Heart left ventricle (tissue), 16 donors: Measurements from ENCODE around the gene DIAPH3. TPM values are rescaled to one million over a fixed set of nuclear protein-coding genes. Genes with fewer than 3 reads are reported as not detected.

Experiments
- ATAC-seq, 4 donors: fragments of 200-7000 bp; cut with Tn5 transposase; one replicate each; pipeline ENCODE4 v1.9.1; 2020 to 2022; ENCODE audit warnings: moderate library complexity in 4 of 4, mild to moderate bottlenecking in 3 of 4, moderate number of reproducible peaks in 1 of 4
- DNase-seq, 5 donors: peaks; one replicate each; pipeline ENCODE4 v3.0.0-alpha.2; 2020
- H3K27ac ChIP-seq, 12 donors: fragments of 200-600 bp; sonication (generic) in 4 of 12; one replicate each; pipeline versions ENCODE4 v1.5.0 to v1.8.0; 2016 to 2022; ENCODE audit warnings: mild to moderate bottlenecking in 2 of 12
- H3K27me3 ChIP-seq, 9 donors: fragments of 200-600 bp; sonication (generic) in 2 of 9; one replicate each; pipeline versions ENCODE4 v1.5.1 to v1.8.0; 2016 to 2022; ENCODE audit warnings: mild to moderate bottlenecking in 3 of 9
- H3K36me3 ChIP-seq, 9 donors: fragments of 200-600 bp; sonication (generic) in 2 of 9; one replicate each; pipeline versions ENCODE4 v1.5.0 to v1.8.0; 2018 to 2022; ENCODE audit warnings: mild to moderate bottlenecking in 2 of 9
- H3K4me1 ChIP-seq, 12 donors: fragments of 200-600 bp; sonication (generic) in 4 of 12; one replicate each; pipeline versions ENCODE4 v1.5.0 to v1.8.0; 2016 to 2022; ENCODE audit warnings: mild to moderate bottlenecking in 3 of 12
- H3K4me3 ChIP-seq, 12 donors: fragments of 200-600 bp; sonication (generic) in 4 of 12; one replicate each; pipeline versions ENCODE4 v1.5.0 to v1.8.0; 2017 to 2022; ENCODE audit warnings: mild to moderate bottlenecking in 9 of 12, moderate library complexity in 4 of 12
- H3K9me3 ChIP-seq, 12 donors: fragments of 200-600 bp; sonication (generic) in 4 of 12; one replicate each; pipeline versions ENCODE4 v1.5.0 to v1.8.0; 2016 to 2022; ENCODE audit warnings: mild to moderate bottlenecking in 1 of 12
- CTCF ChIP-seq, 12 donors: fragments of 200-600 bp; sonication (generic) in 4 of 12; IDR thresholded peaks; one replicate each; pipeline versions ENCODE4 v1.5.0 to v1.8.0; 2018 to 2022; ENCODE audit warnings: antibody characterized with exemption in 12 of 12, mild to moderate bottlenecking in 5 of 12
- POLR2A ChIP-seq, 2 donors: fragments of 450-650 bp; IDR thresholded peaks; one replicate each; pipeline ENCODE4 v1.6.1; 2017; ENCODE audit warnings: antibody characterized with exemption in 2 of 2, mild to moderate bottlenecking in 2 of 2, moderate library complexity in 2 of 2
- WGBS, 4 donors: extraction: QIAGEN DNeasy Blood & Tissue Kit in 2 of 4; methylation state at CpG; one replicate each; pipeline versions ENCODE4 v1.1.5 to v1.1.7; 2013 to 2018; 5-methylcytosine and 5-hydroxymethylcytosine counted together
- intact Hi-C, 10 donors: fragments of 100-400 bp; cut with DNase I; formaldehyde crosslinking; loops; one replicate each; pipeline versions ENCODE4 v1.11.1 to v1.14.2; 2022
- polyA plus RNA-seq, 2 donors: library from polyadenylated mRNA; stranded (reverse); fragments of 200-250 nt; gene quantifications; one replicate each; pipeline ENCODE4 v1.2.3, GENCODE V29; 2013
- total RNA-seq, 9 donors: library from RNA; depleted of rRNA in 2 of 9; stranded (reverse); fragments of >200 nt in 2 of 9; fragmentation: NEBNext Ultra II Directional in 3 of 9; extraction: Animal tissue kit (Norgen Biotek cat#: 25700) in 3 of 9; gene quantifications; one replicate each; pipeline versions ENCODE4 v1.1.0 to v1.2.4, GENCODE V29; 2016 to 2023
- donor health status: ischemic (EF 13 %, LVEDD 7.1; RV severe dilation, severe dysfunction).
- donor health status: healthy with polysubstance abuse.
- donor health status: DM: no; HTN: yes; CAD: no.
- donor health status: DM: no; HTN: no; CAD: no.
- donor health status: ischemic (EF 25% LVEDD 6.9; RV normal size, moderate dysfunction).
- donor health status: ischemic (EF 25% LVEDD 5.7; RV mildly dilated, moderate dysfunction).
- donor health status: healthy.
- donor health status: DM: yes; HTN: yes; CAD: no.
- donor health status: ischemic (EF 35%, LVEDD 5.7; RV mildly dilated, moderate dysfunction).
- donor health status: nonischemic (EF 11% LVEDD 7.7; RV severe dilation, severe dysfunction).
- donor health status: DM: yes; HTN: yes; CAD: no.
- donor health status: PGD.
- donor health status: ischemic (EF 29% LVEDD 5.4; RV normal size, mild dysfunction).
- donor health status: nonischemic (EF 23%, LVEDD 6.1; RV moderate dilation, normal function).

DIAPH3 gene
- total and polyA plus RNA-seq, 11 donors, result 0.03 to 3.2 (median 0.19) TPM

GRCh38 chr13:59790626-59791025 is 373.1 kb downstream of the DIAPH3 start:
- ATAC-seq, result no peak

GRCh38 chr13:59789558-59789957 is 374.2 kb downstream of the DIAPH3 start:
- WGBS, 4 donors, result 94 to 95% (median 94%) methylated on average over 6 of the region's 6 CpGs
- DNase-seq, result no peak
- Histone ChIP-seq H3K27ac (no peak overlapping the region), H3K4me3 (no peak overlapping the region), H3K27me3 (no peaks in the 10 kb centered on the region), H3K4me1 (no peaks in the 10 kb centered on the region), H3K9me3 (no peaks in the 10 kb centered on the region), H3K36me3 (no peaks in the 10 kb centered on the region)
- no peak for ATAC-seq
- TF ChIP-seq CTCF (IDR thresholded peaks at IDR 0.05) (no peak), POLR2A (IDR thresholded peaks at IDR 0.05) (no peak)
- intact Hi-C loops, result loop anchor here in 1 of 10 donors (10.0 kb wide), 1 partner anchor 85 kb away; no protein-coding TSS in a partner anchor

More at GRCh38 chr13:59790626-59791025, 373.1 kb downstream of the DIAPH3 start:
- intact Hi-C loops, result no loop called here
- no peak for DNase-seq
- Histone ChIP-seq H3K27me3 (no peaks in the 10 kb centered on the region), H3K9me3 (no peaks in the 10 kb centered on the region), H3K27ac (no peak overlapping the region), H3K36me3 (no peaks in the 10 kb centered on the region), H3K4me3 (no peak overlapping the region), H3K4me1 (no peaks in the 10 kb centered on the region)
- WGBS, 4 donors, result 46 to 55% (median 51%) methylated on average over 2 of the region's 2 CpGs
- TF ChIP-seq POLR2A (IDR thresholded peaks at IDR 0.05) (no peak), CTCF (IDR thresholded peaks at IDR 0.05) (no peak)

GRCh38 chr13:59787679-59788078 is 376.0 kb downstream of the DIAPH3 start:
- Histone ChIP-seq H3K4me1 (no peaks in the 10 kb centered on the region), H3K4me3 (no peak overlapping the region), H3K27ac (no peak overlapping the region), H3K36me3 (no peaks in the 10 kb centered on the region), H3K9me3 (no peaks in the 10 kb centered on the region), H3K27me3 (no peaks in the 10 kb centered on the region)
- ATAC-seq, result no peak
- TF ChIP-seq POLR2A (IDR thresholded peaks at IDR 0.05) (no peak), CTCF (IDR thresholded peaks at IDR 0.05) (no peak)
- DNase-seq, result no peak
- intact Hi-C loops, result loop anchor here in 1 of 10 donors (10.0 kb wide), 1 partner anchor 83 kb away; no protein-coding TSS in a partner anchor

GRCh38 chr13:59782696-59783095 is 381.0 kb downstream of the DIAPH3 start:
- Histone ChIP-seq H3K27ac (no peak overlapping the region), H3K4me1 (no peaks in the 10 kb centered on the region), H3K4me3 (no peak overlapping the region), H3K9me3 (no peaks in the 10 kb centered on the region), H3K36me3 (no peaks in the 10 kb centered on the region), H3K27me3 (no peaks in the 10 kb centered on the region)
- WGBS, 4 donors, result 27 to 32% (median 28%) methylated on average over 4 of the region's 4 CpGs
- ATAC-seq, result no peak
- no peak for DNase-seq
- no peak for TF ChIP-seq CTCF (IDR thresholded peaks at IDR 0.05)
- no peak for TF ChIP-seq POLR2A (IDR thresholded peaks at IDR 0.05)
- intact Hi-C loops, result loop anchor here in 1 of 10 donors (10.0 kb wide), 1 partner anchor 78 kb away; no protein-coding TSS in a partner anchor
